Panc1 (cell line): ENCODE measurements around the gene CD226. TPM values are rescaled to one million over a fixed set of nuclear protein-coding genes. Genes with fewer than 3 reads are reported as not detected.

Experiments used
- ATAC-seq: fragments of 200-7000 bp; cut with Tn5 transposase; 2 replicates; pipeline ENCODE4 v1.9.1; 2020; ENCODE audit warnings: mild to moderate bottlenecking, moderate library complexity
- BruUV-seq: library from RNA; stranded (reverse); fragments of 400-500 nt; replicated peaks from 2 replicates; lab custom pipeline; 2021; lab: Mats Ljungman, UMichigan
- CTCF ChIA-PET: fragments of 300-600 bp; sonication (Branson Sonifier 250); formaldehyde crosslinking; loops from one replicate; lab custom pipeline; 2022; ENCODE audit warnings: antibody characterized with exemption; lab: Charles Lee
- POLR2A ChIA-PET: fragments of 300-600 bp; sonication (Branson Sonifier 250); formaldehyde crosslinking; loops from one replicate; lab custom pipeline; 2022; ENCODE audit warnings: antibody characterized with exemption; lab: Charles Lee
- DNase-seq: peaks from one replicate; pipeline ENCODE4 v3.0.0-alpha.2; 2010; ENCODE audit warnings: low read depth, low spot score
- H3K27ac ChIP-seq: 2 replicates; pipeline ENCODE4 v1.5.1; 2011; ENCODE audit warnings: mild to moderate bottlenecking, low read length, inconsistent platforms
- H3K27me3 ChIP-seq: fragments of 200-500 bp; sonication (Bioruptor generic); 2 replicates; pipeline ENCODE4 v1.6.0; 2014; ENCODE audit warnings: low read length, inconsistent platforms; ENCODE audit not compliant: control insufficient read depth, insufficient read depth
- H3K36me3 ChIP-seq: fragments of 200-500 bp; sonication (Bioruptor generic); 2 replicates; pipeline ENCODE4 v1.5.1; 2014; ENCODE audit warnings: inconsistent platforms, mild to moderate bottlenecking, low read length, moderate library complexity; ENCODE audit not compliant: control insufficient read depth, insufficient read depth
- H3K4me1 ChIP-seq: 2 replicates; pipeline ENCODE4 v1.5.1; 2011; ENCODE audit warnings: inconsistent platforms, mild to moderate bottlenecking, low read length, moderate library complexity; ENCODE audit not compliant: control insufficient read depth, insufficient read depth
- H3K4me3 ChIP-seq, 2 experiments: 2 replicates each; pipeline ENCODE4 v1.5.1; 2011 to 2012; ENCODE audit warnings: low read depth in 2 of 2, low read length in 2 of 2, mild to moderate bottlenecking in 2 of 2, inconsistent platforms in 1 of 2, moderate library complexity in 1 of 2
- H3K9me3 ChIP-seq: fragments of 200-500 bp; sonication (Bioruptor generic); 2 replicates; pipeline ENCODE4 v1.5.1; 2014; ENCODE audit warnings: low read depth, mild to moderate bottlenecking, inconsistent platforms, low read length, moderate library complexity; ENCODE audit not compliant: control insufficient read depth, insufficient read depth
- CTCF ChIP-seq: fragments of 450-650 bp; IDR thresholded peaks from 2 replicates; pipeline ENCODE4 v1.5.1; 2017; ENCODE audit warnings: mild to moderate bottlenecking
- POLR2AphosphoS5 ChIP-seq: IDR thresholded peaks from 2 replicates; pipeline ENCODE4 v1.6.1; 2012; ENCODE audit warnings: mild to moderate bottlenecking, low read depth, low read length, moderate library complexity
- REST ChIP-seq, 2 experiments: IDR thresholded peaks; 2 replicates each; pipeline ENCODE4 v1.6.1; 2011 to 2012; ENCODE audit warnings: low read depth in 2 of 2, control low read depth in 1 of 2, low read length in 1 of 2, mild to moderate bottlenecking in 1 of 2, moderate library complexity in 1 of 2; ENCODE audit not compliant: insufficient read depth in 1 of 2
- SIN3A ChIP-seq: IDR thresholded peaks from 2 replicates; pipeline ENCODE4 v1.6.1; 2012; ENCODE audit warnings: low read depth, mild to moderate bottlenecking, low read length, moderate library complexity, borderline replicate concordance; ENCODE audit not compliant: insufficient read depth
- TCF7L2 ChIP-seq: IDR thresholded peaks from 2 replicates; pipeline ENCODE4 v1.6.1; 2011; ENCODE audit warnings: mild to moderate bottlenecking, low read depth, low read length, inconsistent platforms
- in situ Hi-C: cut with HindIII; loops from 2 replicates; pipeline ENCODE4 v1.10.0; 2016; ENCODE audit warnings: low sequenced_read_pairs, low pct_unique_long_range_greater_than_20kb
- intact Hi-C: fragments of 100-400 bp; cut with micrococcal nuclease; formaldehyde crosslinking; loops from one replicate; pipeline ENCODE4 v1.10.0; 2022; ENCODE audit not compliant: unreplicated experiment
- total RNA-seq: library from RNA; stranded (reverse); gene quantifications from one replicate; pipeline ENCODE4 v1.2.1, GENCODE V29; 2021; ENCODE audit not compliant: unreplicated experiment

The CD226 gene
- total RNA-seq, 1 experiment from 2014 or later = 0.95 TPM

GRCh38 chr18:69819460-69819859 lies 128.2 kb downstream of the CD226 start:
- intact Hi-C loops = no loop called here
- Histone ChIP-seq H3K27ac (no peak overlapping the region), H3K36me3 (no peaks in the 10 kb centered on the region), H3K27me3 (no peaks in the 10 kb centered on the region), H3K9me3 (no peaks in the 10 kb centered on the region), H3K4me3 (no peak overlapping the region), H3K4me1 (no peaks in the 10 kb centered on the region)
- DNase-seq (no peak), ATAC-seq (no peak)
- BruUV-seq = no TSS peak
- POLR2A ChIA-PET = no interaction called here
- TF ChIP-seq SIN3A (no peak), TCF7L2 (no peak)
- CTCF ChIA-PET = no interaction called here
- in situ Hi-C loops = no loop called here

- no TSS peak for BruUV-seq
- CTCF ChIA-PET = no interaction called here
- intact Hi-C loops = no loop called here
- H3K9me3 ChIP-seq = no peaks in the 10 kb centered on the region
- in situ Hi-C loops = no loop called here
- no peaks in the 10 kb centered on the region for H3K4me1 ChIP-seq
- H3K36me3 ChIP-seq = no peaks in the 10 kb centered on the region
- no peaks in the 10 kb centered on the region for H3K27me3 ChIP-seq
- TF ChIP-seq POLR2AphosphoS5 = no peak
- no peak for TF ChIP-seq CTCF
- no peak for TF ChIP-seq REST (IDR thresholded peaks at IDR 0.05; ENCODE audit: insufficient read depth in 1 of 2, low read depth in 2 of 2, low read length in 1 of 2)
- TF ChIP-seq SIN3A = no peak
- TF ChIP-seq TCF7L2 = no peak
- ATAC-seq (no peak), DNase-seq (no peak)
- POLR2A ChIA-PET = no interaction called here
- no peak overlapping the region for H3K27ac ChIP-seq
- H3K4me3 ChIP-seq = no peak overlapping the region
Measured at GRCh38 chr18:69817335-69817940, 130.2 kb downstream of the CD226 start.

GRCh38 chr18:69814861-69815385 lies 132.8 kb downstream of the CD226 start:
- intact Hi-C loops (no loop called here), in situ Hi-C loops (no loop called here)
- Histone ChIP-seq H3K4me1 (no peaks in the 10 kb centered on the region), H3K27ac (no peak overlapping the region), H3K27me3 (no peaks in the 10 kb centered on the region), H3K36me3 (no peaks in the 10 kb centered on the region), H3K4me3 (no peak overlapping the region), H3K9me3 (no peaks in the 10 kb centered on the region)
- TF ChIP-seq TCF7L2 (no peak), POLR2AphosphoS5 (no peak), SIN3A (no peak), REST (IDR thresholded peaks at IDR 0.05; ENCODE audit: insufficient read depth in 1 of 2, low read depth in 2 of 2, low read length in 1 of 2) (no peak), CTCF (no peak)
- ATAC-seq = no peak
- DNase-seq = no peak
- ChIA-PET CTCF (no interaction called here), POLR2A (no interaction called here)
- BruUV-seq = no TSS peak
